PC-9 (cell line): ENCODE data around the gene GRM8.

ENCODE experiments used
- EZH2 ChIP-seq: fragments of 200-600 bp; sonication (generic); IDR thresholded peaks from 2 replicates; pipeline ENCODE4 v1.8.0; 2017; ENCODE audit warnings: antibody characterized with exemption, low read depth
- TF ChIP-seq, protein P1 (sequence below): fragments of 200-600 bp; sonication (generic); conservative IDR thresholded peaks from 2 replicates; pipeline ENCODE4 v1.6.1; 2017; ENCODE audit warnings: mixed run types, antibody characterized with exemption, mild to moderate bottlenecking, moderate library complexity

GRCh38 chr7:127017196-127017595 is 235.5 kb downstream of the GRM8 start:
- TF ChIP-seq, protein P1, sequence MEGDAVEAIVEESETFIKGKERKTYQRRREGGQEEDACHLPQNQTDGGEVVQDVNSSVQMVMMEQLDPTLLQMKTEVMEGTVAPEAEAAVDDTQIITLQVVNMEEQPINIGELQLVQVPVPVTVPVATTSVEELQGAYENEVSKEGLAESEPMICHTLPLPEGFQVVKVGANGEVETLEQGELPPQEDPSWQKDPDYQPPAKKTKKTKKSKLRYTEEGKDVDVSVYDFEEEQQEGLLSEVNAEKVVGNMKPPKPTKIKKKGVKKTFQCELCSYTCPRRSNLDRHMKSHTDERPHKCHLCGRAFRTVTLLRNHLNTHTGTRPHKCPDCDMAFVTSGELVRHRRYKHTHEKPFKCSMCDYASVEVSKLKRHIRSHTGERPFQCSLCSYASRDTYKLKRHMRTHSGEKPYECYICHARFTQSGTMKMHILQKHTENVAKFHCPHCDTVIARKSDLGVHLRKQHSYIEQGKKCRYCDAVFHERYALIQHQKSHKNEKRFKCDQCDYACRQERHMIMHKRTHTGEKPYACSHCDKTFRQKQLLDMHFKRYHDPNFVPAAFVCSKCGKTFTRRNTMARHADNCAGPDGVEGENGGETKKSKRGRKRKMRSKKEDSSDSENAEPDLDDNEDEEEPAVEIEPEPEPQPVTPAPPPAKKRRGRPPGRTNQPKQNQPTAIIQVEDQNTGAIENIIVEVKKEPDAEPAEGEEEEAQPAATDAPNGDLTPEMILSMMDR: no peak
- TF ChIP-seq EZH2: no peak
